ENCODE results near the gene ALOXE3. TPM values are rescaled to one million over a fixed set of nuclear protein-coding genes. Genes with fewer than 3 reads are reported as not detected.

The ALOXE3 gene
- total RNA-seq, 1 donor from 2014 or later: not detected

DNA sequence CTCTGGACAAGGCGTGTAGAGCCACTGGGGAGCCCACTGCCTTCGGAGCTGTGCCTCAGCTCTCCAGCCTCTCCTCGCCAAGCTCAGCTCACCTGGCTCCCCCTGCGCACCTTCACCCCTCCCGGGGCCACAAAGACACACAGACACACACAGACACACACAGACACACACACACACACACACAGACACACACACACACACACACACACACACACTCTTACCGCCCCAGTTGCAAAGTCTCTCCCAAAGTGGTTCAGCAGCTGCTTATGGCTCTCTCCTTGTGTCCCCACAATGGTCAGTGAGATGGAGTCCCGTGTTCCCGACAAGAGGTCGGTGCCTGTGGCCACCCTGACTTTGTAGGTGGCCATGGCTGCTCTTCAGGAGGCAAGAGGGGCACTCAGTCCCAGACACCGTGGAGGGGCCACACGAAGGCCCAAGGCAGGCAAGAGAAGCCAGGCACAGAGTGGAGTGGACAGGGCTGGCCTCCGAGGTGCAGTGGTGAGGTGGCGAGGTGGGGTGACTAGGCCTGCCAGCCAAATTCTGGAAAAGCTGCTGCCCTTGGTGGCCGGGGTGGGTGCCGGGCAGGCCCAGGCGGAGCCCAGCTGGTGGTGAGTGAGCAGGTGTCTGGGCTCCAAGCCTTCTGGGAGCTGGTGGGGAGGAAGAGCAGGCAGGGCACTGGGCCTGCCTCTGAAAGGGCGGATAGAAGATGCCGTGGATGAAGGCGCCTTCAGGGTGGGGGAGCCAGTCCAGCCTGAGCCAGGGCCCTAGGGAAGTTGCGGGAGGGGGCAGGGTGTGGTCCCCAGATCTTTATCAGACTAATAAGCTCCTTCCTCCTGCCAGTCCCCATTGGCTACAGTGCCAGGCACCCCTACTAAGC lies 31.0 kb downstream of the ALOXE3 start, which contains the start of gene ALOX12B:
TSS of gene ALOX12B (minus strand) at position 642 of the 877 bp plus-strand sequence. CDS start at position 368, 274 bp downstream.
- H3K27ac Mint-ChIP-seq: peak within 1 kb of the TSS; percentile 77
- H3K4me1 ChIP-seq: peaks cover 8% of the 10 kb centered on the region
- no peaks in the 10 kb centered on the region for H3F3A ChIP-seq (ENCODE audit: low read depth)
- H3K9me3 Mint-ChIP-seq: no peaks in the 10 kb centered on the region
- H3K4me1 Mint-ChIP-seq: peaks cover 3% of the 10 kb centered on the region
- no peak within 1 kb of the TSS for H3K4me3 ChIP-seq
- peaks cover 21% of the 10 kb centered on the region for H3K27me3 ChIP-seq
- H3K4me2 ChIP-seq: no peak within 1 kb of the TSS
- no peak for DNase-seq (ENCODE audit: low spot score)
- no peaks in the 10 kb centered on the region for H3K36me3 ChIP-seq
- H4K20me1 ChIP-seq (ENCODE audit: low read depth): no peaks in the 10 kb centered on the region
- H3K27ac ChIP-seq: no peak within 1 kb of the TSS
- H3K4me3 Mint-ChIP-seq: no peak within 1 kb of the TSS
- H3K9ac ChIP-seq: no peak within 1 kb of the TSS
- TF ChIP-seq, protein P1, sequence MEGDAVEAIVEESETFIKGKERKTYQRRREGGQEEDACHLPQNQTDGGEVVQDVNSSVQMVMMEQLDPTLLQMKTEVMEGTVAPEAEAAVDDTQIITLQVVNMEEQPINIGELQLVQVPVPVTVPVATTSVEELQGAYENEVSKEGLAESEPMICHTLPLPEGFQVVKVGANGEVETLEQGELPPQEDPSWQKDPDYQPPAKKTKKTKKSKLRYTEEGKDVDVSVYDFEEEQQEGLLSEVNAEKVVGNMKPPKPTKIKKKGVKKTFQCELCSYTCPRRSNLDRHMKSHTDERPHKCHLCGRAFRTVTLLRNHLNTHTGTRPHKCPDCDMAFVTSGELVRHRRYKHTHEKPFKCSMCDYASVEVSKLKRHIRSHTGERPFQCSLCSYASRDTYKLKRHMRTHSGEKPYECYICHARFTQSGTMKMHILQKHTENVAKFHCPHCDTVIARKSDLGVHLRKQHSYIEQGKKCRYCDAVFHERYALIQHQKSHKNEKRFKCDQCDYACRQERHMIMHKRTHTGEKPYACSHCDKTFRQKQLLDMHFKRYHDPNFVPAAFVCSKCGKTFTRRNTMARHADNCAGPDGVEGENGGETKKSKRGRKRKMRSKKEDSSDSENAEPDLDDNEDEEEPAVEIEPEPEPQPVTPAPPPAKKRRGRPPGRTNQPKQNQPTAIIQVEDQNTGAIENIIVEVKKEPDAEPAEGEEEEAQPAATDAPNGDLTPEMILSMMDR (IDR thresholded peaks at IDR 0.05): no peak
- TF ChIP-seq EZH2phosphoT487 (IDR thresholded peaks at IDR 0.05) (no peak), EZH2 (IDR thresholded peaks at IDR 0.05) (no peak)
- H3K36me3 Mint-ChIP-seq: no peaks in the 10 kb centered on the region
- H3K79me2 ChIP-seq (ENCODE audit: low read depth): no peaks in the 10 kb centered on the region
- no peaks in the 10 kb centered on the region for H3K9me3 ChIP-seq (ENCODE audit: low read depth)
- no peak within 1 kb of the TSS for H2AFZ ChIP-seq (replicated peaks)
- peaks cover 14% of the 10 kb centered on the region for H3K27me3 Mint-ChIP-seq (ENCODE audit: insufficient read depth, low read depth)

DNA sequence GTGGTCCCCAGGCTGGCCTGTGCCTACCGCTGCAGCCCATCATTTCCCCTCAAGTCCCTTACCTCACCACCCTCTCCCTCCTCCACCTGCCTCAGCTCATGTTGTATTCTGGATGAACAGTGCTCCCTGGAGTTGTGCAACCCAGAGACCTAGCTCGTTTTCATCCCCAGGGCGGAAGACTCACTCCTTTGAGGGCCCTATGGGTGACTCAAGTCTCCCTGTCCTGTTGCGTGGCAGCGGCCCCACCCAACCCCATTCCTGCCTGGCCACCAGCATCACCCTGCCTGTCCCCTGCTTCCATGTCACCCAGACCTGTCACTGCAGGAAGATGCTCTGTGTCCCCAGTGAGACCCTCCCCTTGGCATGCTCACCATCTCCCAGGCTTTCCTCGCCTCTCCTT lies 34.1 kb downstream of the ALOXE3 start:
- Mint-ChIP-seq H3K27ac (no peak overlapping the region), H3K27me3 (ENCODE audit: insufficient read depth, low read depth) (peaks cover 20% of the 10 kb centered on the region), H3K36me3 (no peaks in the 10 kb centered on the region), H3K4me3 (no peak overlapping the region), H3K4me1 (no peaks in the 10 kb centered on the region), H3K9me3 (no peaks in the 10 kb centered on the region)
- no peaks in the 10 kb centered on the region for H3K79me2 ChIP-seq (ENCODE audit: low read depth)
- H3K9me3 ChIP-seq (ENCODE audit: low read depth): no peaks in the 10 kb centered on the region
- no peaks in the 10 kb centered on the region for H4K20me1 ChIP-seq (ENCODE audit: low read depth)
- no peak overlapping the region for H3K4me3 ChIP-seq
- no peak overlapping the region for H3K4me2 ChIP-seq
- no peaks in the 10 kb centered on the region for H3F3A ChIP-seq (ENCODE audit: low read depth)
- DNase-seq (ENCODE audit: low spot score): no peak
- no peak for TF ChIP-seq EZH2phosphoT487 (IDR thresholded peaks at IDR 0.05)
- TF ChIP-seq, protein P1 (IDR thresholded peaks at IDR 0.05): no peak
- TF ChIP-seq EZH2 (IDR thresholded peaks at IDR 0.05): no peak
- no peaks in the 10 kb centered on the region for H3K36me3 ChIP-seq
- no peak overlapping the region for H3K9ac ChIP-seq
- H2AFZ ChIP-seq (replicated peaks): no peak overlapping the region
- peaks cover 4% of the 10 kb centered on the region for H3K4me1 ChIP-seq
- peaks cover 35% of the 10 kb centered on the region for H3K27me3 ChIP-seq
- no peak overlapping the region for H3K27ac ChIP-seq

DNA sequence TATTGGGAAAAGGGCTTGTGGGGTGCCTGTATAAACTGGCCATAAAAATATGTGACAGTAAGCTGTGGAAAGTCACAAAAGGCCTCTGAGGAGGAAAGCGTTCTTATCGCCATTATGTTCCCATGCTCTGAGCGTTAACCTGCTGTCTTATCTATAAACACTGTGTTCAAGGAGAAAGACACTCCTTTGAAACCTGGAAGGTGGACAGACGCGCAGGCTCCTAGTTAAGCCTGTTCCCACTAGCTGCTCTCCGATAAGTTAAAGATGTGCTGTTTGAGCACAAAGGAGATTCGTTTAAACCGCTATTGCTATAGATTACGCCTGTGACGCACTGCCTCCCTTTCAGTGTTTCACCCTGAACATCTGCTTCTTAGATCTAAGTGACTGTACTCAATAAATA lies 36.0 kb downstream of the ALOXE3 start:
- peaks cover 4% of the 10 kb centered on the region for H3K4me1 ChIP-seq
- no peak for TF ChIP-seq EZH2phosphoT487 (IDR thresholded peaks at IDR 0.05)
- no peak for TF ChIP-seq EZH2 (IDR thresholded peaks at IDR 0.05)
- TF ChIP-seq, protein P1 (IDR thresholded peaks at IDR 0.05): no peak
- H3K36me3 Mint-ChIP-seq: no peaks in the 10 kb centered on the region
- no peak overlapping the region for H3K4me2 ChIP-seq
- H3K4me3 Mint-ChIP-seq: no peak overlapping the region
- no peak overlapping the region for H3K4me3 ChIP-seq
- H3K27ac Mint-ChIP-seq: no peak overlapping the region
- no peaks in the 10 kb centered on the region for H3K9me3 ChIP-seq (ENCODE audit: low read depth)
- no peak overlapping the region for H2AFZ ChIP-seq (replicated peaks)
- no peaks in the 10 kb centered on the region for H3K36me3 ChIP-seq
- no peak for DNase-seq (ENCODE audit: low spot score)
- peaks cover 2% of the 10 kb centered on the region for H3K9me3 Mint-ChIP-seq
- H3K27me3 ChIP-seq: peaks cover 47% of the 10 kb centered on the region
- H3K79me2 ChIP-seq (ENCODE audit: low read depth): no peaks in the 10 kb centered on the region
- no peak overlapping the region for H3K27ac ChIP-seq
- no peaks in the 10 kb centered on the region for H3K4me1 Mint-ChIP-seq
- no peaks in the 10 kb centered on the region for H3F3A ChIP-seq (ENCODE audit: low read depth)
- H3K9ac ChIP-seq: no peak overlapping the region
- H3K27me3 Mint-ChIP-seq (ENCODE audit: insufficient read depth, low read depth): peaks cover 21% of the 10 kb centered on the region
- H4K20me1 ChIP-seq (ENCODE audit: low read depth): no peaks in the 10 kb centered on the region

Data from neural progenitor cell (in vitro differentiated cells).